ENCODE results near the gene ZDHHC8. TPM values are rescaled to one million over a fixed set of nuclear protein-coding genes. Genes with fewer than 3 reads are reported as not detected.

The ZDHHC8 gene
- total and polyA plus RNA-seq, 10 donors: 12.7 to 71.5 (median 33.6) TPM

DNA sequence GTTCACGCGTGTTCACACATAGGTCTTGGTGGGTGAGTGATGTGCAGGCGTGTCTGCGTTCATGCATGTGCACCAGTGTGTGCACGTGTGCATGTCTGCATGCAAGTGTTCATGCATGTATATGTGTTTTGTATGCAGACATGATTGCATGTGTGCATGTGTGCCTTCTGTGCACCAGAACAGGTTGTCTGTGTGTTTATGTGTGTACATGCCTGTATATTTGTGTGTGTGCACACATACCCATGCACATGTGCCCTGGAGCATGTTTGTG, 4.9 kb downstream of the ZDHHC8 start:
- H3K27me3 ChIP-seq (replicated peaks in 1 of 7): no peaks in the 10 kb centered on the region
- peaks cover 0 to 28% (median 8%) of the 10 kb centered on the region in 6 donors for H3K36me3 ChIP-seq
- intact Hi-C loops (cut with DNase I; ENCODE audit: low total_unique reads): no loop called here
- peaks cover 13 to 70% (median 63%) of the 10 kb centered on the region in 6 donors for H3K4me1 ChIP-seq
- DNase-seq: no peak
- no peak overlapping the region for H3K27ac ChIP-seq
- H3K9me3 ChIP-seq: no peaks in the 10 kb centered on the region
- H3K4me3 ChIP-seq: no peak overlapping the region
- WGBS, 5 donors: 90 to 98% (median 96%) methylated on average over 5 of the region's 5 CpGs
- TF ChIP-seq, protein P1, sequence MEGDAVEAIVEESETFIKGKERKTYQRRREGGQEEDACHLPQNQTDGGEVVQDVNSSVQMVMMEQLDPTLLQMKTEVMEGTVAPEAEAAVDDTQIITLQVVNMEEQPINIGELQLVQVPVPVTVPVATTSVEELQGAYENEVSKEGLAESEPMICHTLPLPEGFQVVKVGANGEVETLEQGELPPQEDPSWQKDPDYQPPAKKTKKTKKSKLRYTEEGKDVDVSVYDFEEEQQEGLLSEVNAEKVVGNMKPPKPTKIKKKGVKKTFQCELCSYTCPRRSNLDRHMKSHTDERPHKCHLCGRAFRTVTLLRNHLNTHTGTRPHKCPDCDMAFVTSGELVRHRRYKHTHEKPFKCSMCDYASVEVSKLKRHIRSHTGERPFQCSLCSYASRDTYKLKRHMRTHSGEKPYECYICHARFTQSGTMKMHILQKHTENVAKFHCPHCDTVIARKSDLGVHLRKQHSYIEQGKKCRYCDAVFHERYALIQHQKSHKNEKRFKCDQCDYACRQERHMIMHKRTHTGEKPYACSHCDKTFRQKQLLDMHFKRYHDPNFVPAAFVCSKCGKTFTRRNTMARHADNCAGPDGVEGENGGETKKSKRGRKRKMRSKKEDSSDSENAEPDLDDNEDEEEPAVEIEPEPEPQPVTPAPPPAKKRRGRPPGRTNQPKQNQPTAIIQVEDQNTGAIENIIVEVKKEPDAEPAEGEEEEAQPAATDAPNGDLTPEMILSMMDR (IDR thresholded peaks at IDR 0.05 in 8 of 11, conservative IDR thresholded peaks at IDR 0.05 in 3 of 11): no peak
- no peak for TF ChIP-seq POLR2A (IDR thresholded peaks at IDR 0.05)
- no peak for TF ChIP-seq POLR2AphosphoS5 (IDR thresholded peaks at IDR 0.05)

DNA sequence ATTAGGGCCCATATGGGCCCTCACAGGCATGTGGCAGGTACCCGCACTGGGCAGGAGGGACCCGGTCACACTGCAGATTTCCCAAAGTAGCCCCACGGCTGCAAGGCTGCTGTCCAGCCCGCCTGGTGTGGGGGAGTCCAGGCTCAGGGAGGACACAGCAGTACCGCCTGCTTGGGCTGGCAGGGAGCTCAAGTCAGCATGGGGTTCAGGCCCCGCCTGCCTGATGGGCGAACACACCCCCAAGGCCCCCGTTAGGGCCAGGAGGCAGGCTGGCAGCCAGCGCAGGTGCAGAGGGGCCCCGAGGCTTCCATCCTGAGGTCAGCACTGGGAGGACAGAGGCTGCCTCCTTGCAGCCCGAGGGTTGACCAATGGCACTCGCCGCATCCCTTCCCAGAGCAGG, 5.5 kb downstream of the ZDHHC8 start:
- no peaks in the 10 kb centered on the region for H3K27me3 ChIP-seq (replicated peaks in 1 of 7)
- 77 to 87% (median 82%) methylated on average over 5 to 13 of the region's 13 CpGs for WGBS, 5 donors
- TF ChIP-seq POLR2A (IDR thresholded peaks at IDR 0.05) (no peak), POLR2AphosphoS5 (IDR thresholded peaks at IDR 0.05) (no peak)
- TF ChIP-seq, protein P1 (IDR thresholded peaks at IDR 0.05 in 8 of 11, conservative IDR thresholded peaks at IDR 0.05 in 3 of 11): no peak
- intact Hi-C loops (cut with DNase I; ENCODE audit: low total_unique reads): no loop called here
- peaks cover 0 to 34% (median 8%) of the 10 kb centered on the region in 6 donors for H3K36me3 ChIP-seq
- no peaks in the 10 kb centered on the region for H3K9me3 ChIP-seq
- H3K27ac ChIP-seq: no peak overlapping the region
- no peak for DNase-seq
- H3K4me1 ChIP-seq: peaks cover 13 to 69% (median 62%) of the 10 kb centered on the region in 6 donors
- no peak overlapping the region for H3K4me3 ChIP-seq

GRCh38 chr22:20137671-20138416, 6.2 kb downstream of the ZDHHC8 start:
- TF ChIP-seq, protein P1 (IDR thresholded peaks at IDR 0.05 in 8 of 11, conservative IDR thresholded peaks at IDR 0.05 in 3 of 11): no peak
- peak in 1 of 3 donors; percentile 29 for TF ChIP-seq POLR2AphosphoS5 (IDR thresholded peaks at IDR 0.05)
- Histone ChIP-seq H3K9me3 (no peaks in the 10 kb centered on the region), H3K27ac (no peak overlapping the region), H3K27me3 (replicated peaks in 1 of 7) (no peaks in the 10 kb centered on the region), H3K4me1 (peaks cover 8 to 61% (median 54%) of the 10 kb centered on the region in 6 donors), H3K36me3 (peaks cover 0 to 40% (median 12%) of the 10 kb centered on the region in 6 donors), H3K4me3 (no peak overlapping the region)
- DNase-seq: no peak
- WGBS, 5 donors: 29 to 39% (median 37%) methylated on average over 20 to 26 of the region's 26 CpGs
- intact Hi-C loops (cut with DNase I; ENCODE audit: low total_unique reads): no loop called here

DNA sequence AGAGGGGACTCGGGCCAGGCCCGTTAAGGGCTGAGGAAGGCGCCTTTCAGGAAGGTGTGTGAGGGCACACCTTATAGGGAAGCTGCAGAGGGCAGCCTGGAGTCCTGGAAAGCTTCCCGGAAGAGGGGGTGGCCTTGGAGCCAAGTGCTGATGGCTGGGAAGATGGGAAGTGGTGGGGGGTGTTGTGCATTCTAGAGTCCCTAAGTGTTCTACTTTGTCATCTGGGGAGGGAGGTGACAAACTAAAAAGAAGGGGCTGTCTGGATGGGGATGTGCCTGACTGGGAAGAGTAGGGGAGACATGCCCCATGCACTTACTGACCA, 6.8 kb downstream of the ZDHHC8 start:
- no peak overlapping the region for H3K4me3 ChIP-seq
- no peaks in the 10 kb centered on the region for H3K9me3 ChIP-seq
- peaks cover 5 to 56% (median 49%) of the 10 kb centered on the region in 6 donors for H3K4me1 ChIP-seq
- no peak for TF ChIP-seq POLR2AphosphoS5 (IDR thresholded peaks at IDR 0.05)
- TF ChIP-seq, protein P1 (IDR thresholded peaks at IDR 0.05 in 8 of 11, conservative IDR thresholded peaks at IDR 0.05 in 3 of 11): no peak
- TF ChIP-seq POLR2A (IDR thresholded peaks at IDR 0.05): no peak
- H3K27me3 ChIP-seq (replicated peaks in 1 of 7): no peaks in the 10 kb centered on the region
- H3K27ac ChIP-seq: no peak overlapping the region
- H3K36me3 ChIP-seq: peaks cover 0 to 45% (median 17%) of the 10 kb centered on the region in 6 donors
- intact Hi-C loops (cut with DNase I; ENCODE audit: low total_unique reads): no loop called here
- no peak for DNase-seq
- WGBS, 5 donors: 68 to 80% (median 71%) methylated on average over 4 of the region's 4 CpGs
